GM18505 (cell line): Measurements from ENCODE around the gene MPP4.
"Not testable (repeated sequence)": the region's sequence is repeated elsewhere in the genome, so short reads cannot be mapped to it uniquely, and the experiment has no call there.

Experiments
- ATAC-seq: cut with Tn5 transposase; IDR thresholded peaks from one replicate; pipeline ENCODE4 v1.9.1; 2021; ENCODE audit not compliant: unreplicated experiment
- POLR2A ChIP-seq: IDR thresholded peaks from 4 replicates; pipeline ENCODE4 v1.6.1; 2011; ENCODE audit warnings: borderline replicate concordance; ENCODE audit not compliant: insufficient read depth, insufficient read length; ENCODE audit errors: extremely low read depth

Gene MPP4

DNA sequence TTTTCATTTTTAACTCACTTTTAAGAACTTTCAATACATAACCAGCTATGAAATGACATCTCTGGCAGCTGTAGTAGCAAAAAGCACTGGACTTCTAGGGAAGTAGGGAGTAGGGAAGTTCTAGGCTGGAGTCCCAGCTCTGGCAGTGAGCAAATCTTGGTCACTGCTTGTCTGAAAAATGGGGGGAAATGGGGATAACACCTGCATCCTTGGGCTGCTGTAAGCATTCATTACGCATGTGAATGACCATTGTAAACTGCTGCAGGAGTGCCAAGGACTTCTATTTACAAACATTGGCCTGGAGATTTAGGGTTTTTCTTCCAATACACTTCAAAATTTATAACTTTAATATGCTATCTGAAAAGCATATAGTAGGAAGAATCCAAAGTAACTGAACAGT, 972 bp upstream of the MPP4 start:
- ATAC-seq, result no peak
- no peak for TF ChIP-seq POLR2A

DNA sequence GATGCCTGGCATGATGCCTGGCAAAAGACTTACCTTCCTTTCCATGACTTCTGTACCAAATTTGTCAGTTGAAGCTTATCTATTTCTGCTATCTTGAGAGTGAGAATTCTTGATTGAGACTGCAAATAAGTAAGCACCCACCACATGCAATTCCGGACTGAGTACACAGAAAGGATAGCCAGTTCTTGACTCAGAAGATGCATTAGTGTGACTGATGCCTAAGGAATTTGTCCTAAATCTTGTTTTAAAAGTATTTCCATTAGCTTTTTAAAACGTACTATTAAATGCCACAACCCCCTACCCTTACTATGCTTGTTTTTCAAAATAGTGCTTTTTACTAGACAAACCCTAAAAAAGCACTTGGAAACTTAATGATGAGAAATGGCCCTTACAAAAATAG, 545 bp downstream of the MPP4 start:
- no peak for TF ChIP-seq POLR2A
- no peak for ATAC-seq

- ATAC-seq, result no peak
These were observed 2.2 kb downstream of the MPP4 start for GRCh38 chr2:201696151-201696659.

GRCh38 chr2:201685156-201685555, 13.3 kb downstream of the MPP4 start:
- ATAC-seq, result no peak
- no peak for TF ChIP-seq POLR2A

More at GRCh38 chr2:201696151-201696659, 2.2 kb downstream of the MPP4 start:
- TF ChIP-seq POLR2A, result no peak

- ATAC-seq, result no peak
- TF ChIP-seq POLR2A, result no peak
These were observed 17.7 kb downstream of the MPP4 start for GRCh38 chr2:201680743-201681142.

GRCh38 chr2:201678401-201678800, 20.0 kb downstream of the MPP4 start:
- no peak for ATAC-seq
- TF ChIP-seq POLR2A, result no peak

DNA sequence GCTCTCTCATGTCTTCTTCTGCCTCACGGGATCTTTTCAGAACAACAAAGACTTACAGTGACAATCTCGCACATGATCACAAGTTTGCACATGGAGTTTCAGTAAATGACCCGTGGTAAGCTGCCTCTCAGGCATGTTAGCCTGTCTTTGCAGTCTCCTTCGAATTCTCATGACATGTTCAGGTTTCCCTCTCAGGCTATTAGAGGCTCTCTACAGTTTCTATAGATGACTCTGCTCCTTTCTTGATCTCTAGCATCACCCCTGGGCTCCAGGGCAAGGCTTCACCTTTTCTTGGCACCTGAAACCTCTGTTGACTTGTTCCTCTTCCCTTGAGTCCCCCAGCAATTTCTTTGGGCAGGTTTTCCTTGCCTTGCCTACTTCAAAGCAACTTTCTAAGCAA, 23.0 kb downstream of the MPP4 start:
- no peak for TF ChIP-seq POLR2A
- no peak for ATAC-seq

DNA sequence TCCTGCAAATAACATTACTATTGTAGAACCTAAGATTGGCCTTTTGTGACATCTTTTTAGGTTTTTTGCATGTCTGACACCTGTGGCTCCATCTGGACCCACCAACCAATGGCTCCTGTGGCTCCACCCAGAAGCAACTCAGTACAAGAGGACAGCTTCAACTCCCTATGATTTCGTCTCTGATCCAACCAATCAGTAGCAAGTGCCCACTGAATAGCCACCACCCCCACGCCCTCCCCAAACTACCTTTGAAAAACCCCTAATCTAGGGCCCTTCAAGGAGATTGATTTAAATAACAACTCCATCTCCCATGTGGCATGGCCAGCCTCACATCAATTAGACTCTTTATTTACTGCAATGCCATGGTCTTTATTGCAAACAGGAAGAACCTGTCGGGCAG, 23.6 kb downstream of the MPP4 start:
- no peak for TF ChIP-seq POLR2A
- ATAC-seq, result no peak

DNA sequence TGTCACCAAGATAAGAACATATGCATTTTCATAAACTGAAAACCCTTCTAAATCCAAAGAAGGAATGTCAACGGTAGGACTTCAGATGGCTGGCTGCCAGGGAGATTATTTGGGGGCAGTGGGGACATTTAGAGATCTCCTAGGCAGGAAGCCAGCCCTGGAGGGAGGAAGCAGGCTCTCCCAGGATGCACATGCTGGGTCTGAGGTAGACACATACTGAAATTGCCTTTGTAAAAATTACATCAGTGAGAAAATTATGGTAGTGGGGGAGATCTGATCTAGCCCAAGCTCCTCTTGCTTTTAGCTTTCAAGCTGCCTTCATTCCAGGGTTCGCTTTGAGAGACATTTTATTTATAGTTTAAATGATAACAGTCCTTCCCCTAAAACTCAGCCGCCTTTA, 24.1 kb downstream of the MPP4 start:
- ATAC-seq, result no peak
- TF ChIP-seq POLR2A, result no peak

- no peak for ATAC-seq
- TF ChIP-seq POLR2A, result no peak
These were observed 24.9 kb downstream of the MPP4 start for GRCh38 chr2:201673546-201673945.

DNA sequence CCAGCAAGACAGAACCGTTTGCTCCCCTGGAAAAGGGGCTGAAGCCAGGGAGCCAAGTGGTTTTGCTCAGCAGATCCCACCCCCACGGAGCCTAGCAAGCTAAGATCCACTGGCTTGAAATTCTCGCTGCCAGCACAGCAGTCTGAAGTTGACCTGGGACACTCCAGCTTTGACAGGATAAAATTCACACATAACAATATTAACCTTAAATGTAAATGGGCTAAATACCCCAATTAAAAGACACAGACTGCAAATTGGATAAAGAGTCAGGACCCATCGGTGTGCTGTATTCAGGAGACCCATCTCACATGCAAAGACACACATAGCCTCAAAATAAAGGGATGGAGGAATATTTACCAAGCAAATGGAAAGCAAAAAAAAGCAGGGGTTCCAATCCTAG, 27.2 kb downstream of the MPP4 start:
- not testable (repeated sequence) for ATAC-seq

DNA sequence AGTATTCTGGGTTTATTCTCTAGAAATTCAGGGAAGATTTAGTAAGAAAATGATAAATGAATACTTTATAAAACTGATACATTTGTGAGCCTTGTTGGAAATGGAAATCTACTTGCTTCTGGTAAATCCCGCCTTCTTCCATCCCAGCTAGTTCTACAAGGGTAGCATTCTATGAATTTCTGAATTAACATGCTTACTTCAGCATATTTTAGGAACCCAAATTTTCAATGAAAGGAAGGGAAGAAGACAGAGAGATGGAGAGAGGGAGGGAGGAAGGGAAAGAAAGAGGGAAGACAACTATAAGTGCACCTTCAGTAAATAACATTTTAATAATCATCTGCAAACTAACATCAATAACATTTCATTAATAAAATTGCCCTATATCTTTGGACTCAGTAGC, 28.6 kb downstream of the MPP4 start:
- no peak for ATAC-seq
- no peak for TF ChIP-seq POLR2A

GRCh38 chr2:201668402-201668910, 30.0 kb downstream of the MPP4 start:
- TF ChIP-seq POLR2A, result no peak
- no peak for ATAC-seq

DNA sequence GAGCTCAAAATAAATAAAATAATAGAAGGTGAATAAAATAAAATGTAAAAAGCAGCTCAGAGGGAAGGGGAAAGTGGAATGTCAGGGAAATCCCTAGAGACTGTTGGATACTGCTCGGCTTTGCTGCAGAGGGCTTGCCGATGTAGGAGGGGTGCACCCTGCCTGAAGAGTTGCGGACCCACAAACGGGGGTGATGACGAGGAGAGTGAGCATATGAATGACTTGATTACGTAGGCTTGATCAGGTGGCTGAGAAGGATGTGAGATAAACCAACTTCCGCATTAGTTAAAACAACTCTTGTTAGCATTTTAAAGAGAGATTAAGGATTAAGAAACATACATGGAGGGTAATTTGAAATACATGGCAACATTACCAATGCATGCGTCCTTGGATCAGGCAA, 34.1 kb downstream of the MPP4 start:
- TF ChIP-seq POLR2A, result no peak

GRCh38 chr2:201661366-201661765, 37.1 kb downstream of the MPP4 start:
- ATAC-seq, result no peak
- no peak for TF ChIP-seq POLR2A

More for the DNA sequence above, 34.1 kb downstream of the MPP4 start:
- no peak for ATAC-seq
